NCI-H510A (cell line): ENCODE results near the gene DPYD.
"Not testable (repeated sequence)": the region's sequence is repeated elsewhere in the genome, so short reads cannot be mapped to it uniquely, and the experiment has no call there.

Experiments used
- DNase-seq: peaks from one replicate; lab custom pipeline; 2025; lab: John Stamatoyannopoulos, UW

Gene DPYD

DNA sequence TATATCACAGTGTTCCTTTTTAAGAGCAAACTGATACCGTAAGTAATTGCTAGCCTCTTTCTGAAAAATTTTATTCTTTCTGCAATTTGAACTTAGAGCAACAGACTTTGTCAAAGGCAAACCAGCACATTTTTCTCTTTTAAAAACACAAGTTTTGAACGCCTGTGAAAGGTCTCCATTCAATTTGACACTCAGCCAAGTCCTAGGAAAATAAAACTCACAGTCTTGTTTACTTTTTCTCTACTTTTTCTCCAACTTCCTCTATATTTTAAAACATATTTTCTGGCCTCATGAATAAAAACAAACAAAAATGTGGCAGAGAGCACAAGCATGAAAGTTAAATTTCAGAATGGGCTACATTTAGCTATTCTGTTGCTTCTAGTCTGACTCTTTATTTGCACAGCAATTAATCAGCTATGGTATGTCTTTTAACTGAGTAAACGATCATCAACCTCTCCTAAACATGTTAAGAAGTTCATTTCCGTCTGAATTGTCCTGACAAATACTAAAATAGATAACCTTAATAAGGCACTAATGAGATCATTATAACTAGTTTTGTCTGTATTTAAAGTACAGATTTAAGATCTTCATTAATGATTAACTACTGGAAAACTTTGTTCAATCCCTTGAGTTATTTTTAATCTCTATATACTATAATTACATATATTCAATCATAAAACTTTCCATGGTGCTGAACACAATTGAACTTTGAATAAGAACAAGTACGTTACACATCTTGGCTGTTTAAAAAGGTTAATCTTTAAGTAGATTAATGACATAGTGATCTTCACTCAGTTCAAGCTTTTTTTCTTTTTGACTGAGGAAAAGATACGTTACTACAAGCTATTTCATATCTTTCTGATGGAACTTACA lies 648.7 kb downstream of the DPYD start:
- no peak for DNase-seq

DNA sequence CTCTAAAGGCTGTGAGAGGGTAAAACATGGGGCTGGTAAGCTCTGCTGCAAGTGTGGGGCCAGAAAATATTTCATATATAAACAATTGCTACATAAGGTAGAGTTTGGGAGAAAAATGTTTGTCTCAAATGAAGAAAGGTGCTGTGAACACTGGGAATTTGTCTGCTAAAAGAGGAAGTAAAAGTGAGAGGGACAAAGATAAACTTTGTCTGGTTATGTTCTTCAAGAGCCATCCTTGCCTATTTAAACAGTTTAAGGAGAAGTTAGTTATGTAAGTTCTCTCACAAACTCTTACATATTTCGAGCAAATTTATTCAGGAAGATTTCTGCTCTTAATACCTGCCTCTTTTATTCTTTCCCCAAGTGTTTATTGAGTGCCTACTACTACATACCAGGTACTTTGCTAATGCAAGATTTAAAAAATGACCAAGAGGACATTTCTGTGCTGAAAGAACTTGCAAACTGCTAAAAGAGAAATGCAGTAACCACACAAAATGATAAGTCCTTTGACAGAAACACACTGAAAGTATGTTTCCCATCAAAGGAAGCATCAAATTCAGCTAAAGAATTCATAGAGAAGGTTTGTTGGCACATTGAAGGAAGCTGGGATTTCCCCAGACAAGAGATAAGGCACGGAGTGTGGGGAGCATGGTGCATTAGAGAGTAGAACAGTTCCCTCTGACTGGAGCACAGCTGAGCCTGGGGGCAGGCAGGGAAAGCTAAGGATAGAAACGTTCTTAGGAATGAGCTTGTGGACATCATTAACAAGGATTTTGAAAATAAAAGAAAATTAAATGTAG lies 650.1 kb downstream of the DPYD start:
- no peak for DNase-seq

DNA sequence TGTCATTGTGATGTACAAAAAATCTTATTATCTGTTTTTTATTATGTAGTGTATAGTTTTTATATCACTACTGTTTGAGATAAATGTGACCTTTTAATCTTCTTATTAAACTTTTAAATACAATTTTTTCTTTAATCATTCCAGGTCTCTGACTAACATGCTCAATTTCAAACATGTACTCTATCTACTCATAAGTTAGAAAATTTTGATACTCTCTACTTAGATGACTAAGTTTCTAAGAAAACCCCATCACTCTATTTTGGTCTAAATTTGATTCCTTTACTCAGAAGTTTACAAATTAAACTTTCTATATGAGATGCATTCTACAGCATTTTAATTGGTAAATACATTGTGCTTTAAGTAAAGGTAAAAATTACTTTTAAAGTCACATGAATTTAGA lies 655.2 kb downstream of the DPYD start:
- no peak for DNase-seq

DNA sequence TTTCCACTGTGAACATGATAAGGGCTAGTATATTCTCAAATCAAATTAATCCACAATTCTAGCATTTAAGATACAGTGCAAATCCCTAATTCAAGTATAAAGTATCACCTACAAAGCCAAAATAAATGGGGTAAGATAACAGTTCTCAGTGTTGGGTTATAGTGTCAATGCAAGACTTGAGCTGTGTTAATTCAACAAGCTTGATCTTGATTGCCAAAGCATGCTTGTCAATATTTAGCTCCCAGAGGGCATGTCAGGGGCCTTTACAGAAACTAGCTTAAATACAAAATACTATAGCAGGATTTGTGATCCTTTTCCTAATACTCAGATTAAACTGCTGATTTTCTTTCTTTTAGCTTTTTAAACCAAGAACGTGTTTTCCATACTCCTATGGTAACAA lies 658.0 kb downstream of the DPYD start:
- no peak for DNase-seq

DNA sequence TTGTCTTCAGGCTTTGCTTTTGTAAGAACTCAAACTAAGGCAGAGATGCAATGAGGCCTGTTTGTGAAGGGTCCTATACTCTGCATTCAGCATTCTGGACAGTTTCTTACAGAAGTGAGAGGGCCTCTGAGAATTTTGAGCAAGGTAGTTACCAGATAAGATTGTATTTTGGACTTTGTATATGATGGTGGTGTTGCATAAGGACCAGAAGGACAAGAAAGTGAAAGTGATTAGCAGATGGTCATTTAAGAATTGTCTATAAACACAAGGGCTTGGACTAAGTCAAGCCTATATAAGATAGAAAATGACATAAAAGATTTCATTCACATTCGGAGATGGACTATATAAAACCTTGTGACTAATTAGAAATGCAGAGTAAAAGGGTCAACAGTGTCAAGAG lies 662.2 kb downstream of the DPYD start:
- DNase-seq: no peak

DNA sequence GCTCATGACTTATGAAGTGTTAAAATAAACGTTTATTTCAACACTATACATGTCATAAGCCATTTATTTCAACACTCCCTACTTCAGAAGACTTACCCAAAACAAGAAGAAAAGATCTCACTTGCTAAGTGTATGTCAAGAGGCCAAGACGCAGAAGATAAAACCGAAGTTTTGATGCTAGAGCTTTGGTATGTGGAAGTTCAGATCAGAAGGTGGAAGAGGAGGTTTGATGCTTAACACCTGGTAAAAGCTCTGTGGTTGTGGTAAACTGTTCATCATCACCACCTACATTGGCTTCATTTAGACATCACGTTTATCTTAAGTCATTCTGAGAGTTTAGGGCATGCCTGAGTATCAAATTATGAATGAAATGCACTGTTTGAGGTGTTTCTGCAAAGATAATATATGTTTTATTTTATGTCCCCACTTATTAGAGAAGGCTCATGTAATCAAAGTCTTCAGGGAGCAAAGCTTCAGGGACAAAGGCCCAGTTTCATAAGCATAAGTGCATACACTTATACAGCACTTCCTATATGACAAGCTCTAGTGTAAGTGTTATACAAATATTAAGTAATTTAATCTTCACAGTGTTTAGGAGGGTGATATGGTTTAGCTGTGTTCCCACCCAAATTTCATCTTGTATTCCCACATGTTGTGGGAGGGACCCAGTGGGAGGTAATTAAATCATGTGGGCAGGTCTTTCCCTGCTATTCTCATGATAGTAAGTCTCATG lies 665.9 kb downstream of the DPYD start:
- no peak for DNase-seq

DNA sequence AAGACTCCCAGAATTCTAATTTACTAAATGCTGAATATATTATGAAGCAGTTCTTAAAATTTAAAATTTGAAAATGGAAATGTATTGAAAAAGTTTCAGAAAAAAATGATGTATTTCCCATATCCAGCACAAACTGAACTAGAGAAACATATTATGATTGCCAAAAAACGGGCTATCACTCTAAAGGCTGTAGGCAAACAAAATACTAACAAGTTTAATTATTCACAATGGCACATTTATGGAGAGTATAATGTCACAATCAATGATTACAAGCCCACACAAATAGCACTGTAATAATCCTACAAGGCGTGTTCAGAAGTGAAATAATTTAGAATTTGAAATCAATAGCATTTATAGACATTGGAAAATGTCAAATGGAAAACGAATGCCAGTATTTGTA lies 667.9 kb downstream of the DPYD start:
- DNase-seq: no peak

DNA sequence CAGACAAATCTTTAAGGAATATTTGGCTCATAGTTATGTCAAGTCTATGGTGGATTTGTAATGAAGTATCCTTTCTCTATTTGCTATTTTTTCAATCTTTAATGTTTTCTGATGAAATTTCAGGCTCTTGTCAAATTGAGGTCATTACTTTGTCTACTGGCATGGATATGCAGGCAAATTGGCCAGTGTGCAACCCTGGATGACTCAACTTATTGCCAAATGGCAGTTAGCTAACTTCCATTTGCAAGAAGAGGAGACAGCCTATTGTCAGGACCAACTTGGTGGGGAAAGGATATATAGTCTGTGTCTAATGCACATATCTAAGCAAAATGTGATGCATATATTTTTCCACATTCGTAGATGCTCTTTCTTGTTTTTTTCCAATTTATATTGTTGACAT lies 668.8 kb downstream of the DPYD start:
- DNase-seq: no peak

DNA sequence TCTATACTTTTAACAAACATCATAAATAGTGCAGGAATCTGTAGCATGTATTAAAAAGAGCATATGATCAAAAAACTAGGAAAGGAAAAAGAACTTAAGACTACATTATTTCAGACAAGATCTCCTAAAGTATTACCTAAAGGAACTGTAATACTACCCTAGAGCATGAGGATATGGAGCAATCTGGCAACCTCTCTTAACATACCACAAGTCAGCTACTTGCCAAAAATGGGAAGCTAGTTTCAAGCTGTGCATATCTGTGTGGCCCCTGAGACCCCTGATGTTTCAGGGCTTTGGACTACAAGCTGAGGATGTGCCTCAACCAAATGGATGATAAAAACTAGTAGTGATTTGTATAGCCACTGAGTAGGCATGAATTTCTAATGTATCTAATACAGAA lies 673.6 kb downstream of the DPYD start:
- DNase-seq: no peak

DNA sequence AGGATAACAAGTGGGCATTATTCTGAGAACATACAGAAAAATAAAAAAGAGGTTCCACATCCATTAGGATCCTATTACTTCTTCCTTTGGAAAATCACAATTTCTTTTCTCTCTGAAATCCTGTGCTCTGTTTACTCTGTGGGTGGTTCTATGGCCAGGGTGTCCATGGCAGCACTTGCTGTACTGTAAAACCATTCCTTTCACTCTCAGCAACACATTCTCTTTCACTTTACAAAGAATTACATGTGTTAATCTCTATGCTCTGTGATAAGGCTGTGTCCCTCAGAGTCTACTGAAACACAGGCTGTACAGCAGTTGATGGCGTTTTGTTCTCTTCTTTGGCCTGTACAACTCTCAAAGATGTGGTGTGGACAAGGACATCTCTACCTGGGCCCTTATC lies 675.2 kb downstream of the DPYD start:
- no peak for DNase-seq

DNA sequence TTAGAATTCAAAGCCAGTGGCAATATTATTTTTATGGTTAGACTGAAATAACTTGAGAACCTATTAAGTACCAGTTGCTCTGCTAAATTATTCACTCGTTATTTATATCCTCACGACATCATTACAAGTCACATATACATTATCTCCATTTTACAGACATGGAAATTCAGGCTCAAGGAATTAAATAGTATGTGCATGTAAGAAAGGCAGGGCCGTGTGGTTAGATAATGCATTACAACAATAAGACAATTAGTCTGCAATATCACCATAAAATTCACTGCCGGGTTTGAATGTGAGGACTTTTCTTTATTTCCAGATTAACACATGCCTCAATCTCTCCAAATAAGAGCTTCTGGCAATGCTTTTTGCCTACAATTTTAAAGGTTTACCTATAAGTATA lies 675.8 kb downstream of the DPYD start:
- DNase-seq: no peak

DNA sequence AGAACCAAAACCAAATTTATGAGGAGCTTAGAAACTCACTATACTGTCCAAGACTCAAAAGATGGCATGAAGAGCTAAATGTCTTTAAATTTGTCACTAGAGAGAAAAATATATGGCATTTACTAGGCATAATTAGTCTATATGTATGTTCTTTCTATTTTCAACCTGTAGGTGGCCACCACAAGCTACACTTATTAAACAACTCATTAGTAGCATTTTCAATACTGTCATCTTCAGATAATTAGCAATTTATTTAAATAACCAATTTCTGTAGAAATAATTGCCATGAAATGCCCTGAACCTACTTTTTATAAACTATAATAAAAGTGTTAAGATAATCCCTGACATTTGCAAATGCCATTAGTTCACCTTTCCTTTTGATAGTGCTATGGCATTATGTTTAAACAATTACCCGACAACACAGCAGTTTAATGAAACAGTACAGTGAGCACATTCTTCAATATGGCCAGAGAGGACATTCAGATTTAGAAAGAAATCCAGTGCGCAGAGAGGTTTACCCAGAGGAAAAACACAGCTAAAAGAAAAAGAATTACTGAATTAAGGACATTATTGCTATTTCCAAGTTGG lies 676.8 kb downstream of the DPYD start:
- DNase-seq: no peak

DNA sequence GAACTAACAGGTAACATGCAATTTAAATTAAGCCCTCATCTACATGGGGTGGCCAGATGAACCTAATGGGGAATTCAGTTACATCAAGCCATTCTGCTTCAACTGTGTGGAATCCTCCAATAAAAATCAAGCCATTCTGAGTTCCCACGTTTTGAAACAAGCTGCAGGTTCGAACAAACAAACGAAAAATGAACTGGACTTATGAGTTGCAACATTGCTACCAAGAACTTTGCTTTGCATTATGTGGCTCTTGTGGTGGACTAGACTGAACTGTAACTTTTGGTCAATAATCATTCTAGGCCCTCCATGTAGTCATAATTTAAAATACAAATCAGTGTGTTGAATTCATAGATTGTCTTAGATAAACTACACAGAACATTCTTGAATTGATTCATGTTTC lies 682.0 kb downstream of the DPYD start:
- no peak for DNase-seq

DNA sequence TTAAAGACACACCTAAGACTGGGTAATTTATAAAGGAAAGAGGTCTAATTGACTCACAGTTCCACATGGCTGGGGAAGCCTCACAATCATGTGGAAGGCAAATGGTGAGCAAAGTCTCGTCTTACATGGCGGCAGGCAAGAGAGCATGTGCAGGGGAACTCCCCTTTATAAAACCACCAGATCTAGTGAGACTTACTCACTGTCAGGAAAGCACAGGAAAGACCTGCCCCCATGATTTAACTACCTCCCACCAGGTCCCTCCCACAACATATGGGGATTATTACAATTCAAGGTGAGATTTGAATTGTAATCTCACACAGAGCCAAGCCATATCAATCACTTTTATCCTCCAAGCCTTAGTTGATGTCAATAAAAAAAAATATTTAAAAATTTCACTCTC lies 689.5 kb downstream of the DPYD start:
- DNase-seq: not testable (repeated sequence)

DNA sequence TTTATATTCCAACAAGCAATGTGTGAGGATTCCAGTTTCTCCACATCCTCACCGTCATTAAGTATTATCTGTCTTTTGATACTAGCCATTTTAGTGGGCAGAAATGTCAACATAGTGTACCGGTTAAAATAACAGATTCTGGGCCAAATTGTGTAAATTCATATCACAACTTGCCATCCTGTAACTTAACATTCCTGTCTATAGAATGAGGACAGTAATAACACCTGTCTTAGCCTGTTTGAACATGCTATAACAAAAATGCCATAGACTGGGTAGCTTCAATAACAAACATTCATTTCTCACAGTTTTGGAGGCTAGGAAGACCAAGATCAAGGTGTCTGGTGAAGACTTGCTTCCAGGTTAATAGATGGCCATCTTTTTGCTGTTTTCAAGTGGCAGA lies 708.2 kb downstream of the DPYD start:
- DNase-seq: no peak

DNA sequence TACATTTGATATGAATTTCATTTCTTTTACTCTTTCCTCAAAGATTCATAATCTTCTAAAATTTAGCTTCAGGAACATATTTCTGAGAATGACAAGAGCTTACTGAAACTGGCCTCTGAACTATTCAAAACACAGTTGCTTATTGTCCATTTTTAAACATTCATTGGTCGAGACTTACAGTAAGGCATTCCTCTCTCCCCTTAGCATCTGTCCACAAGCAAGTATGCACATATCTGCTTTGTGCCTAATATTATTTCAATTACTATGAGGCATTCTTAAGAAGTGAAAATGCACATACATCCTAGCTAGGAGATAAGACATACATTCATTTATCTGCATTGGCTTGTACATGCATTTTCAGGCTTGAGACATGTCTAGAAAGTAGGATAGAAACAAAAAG lies 710.5 kb downstream of the DPYD start:
- no peak for DNase-seq

DNA sequence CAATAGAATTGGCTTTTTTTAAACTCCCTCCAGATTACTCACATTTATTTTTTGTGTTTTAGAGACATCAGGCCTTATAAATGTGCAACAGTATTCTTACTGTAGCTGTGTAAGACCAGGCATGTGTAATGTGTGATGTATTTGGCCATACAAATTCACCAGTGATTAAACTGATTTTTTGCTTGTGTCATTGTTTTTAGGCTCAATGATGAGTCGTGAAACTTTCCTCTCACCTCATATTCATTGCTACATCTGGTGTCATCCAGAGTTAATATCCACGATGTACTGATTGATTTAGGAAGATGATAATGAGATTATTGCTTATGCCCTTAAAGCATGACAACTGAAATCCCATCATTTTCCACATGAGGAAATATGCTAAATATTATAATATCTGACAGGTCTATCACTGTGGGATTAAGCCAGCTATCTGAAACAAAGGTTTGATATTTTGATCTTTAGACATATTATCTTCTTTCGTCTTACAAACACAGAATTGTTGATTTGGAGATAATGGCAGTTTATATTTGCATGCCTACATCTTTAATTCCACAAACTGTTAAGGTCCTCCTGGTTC lies 711.4 kb downstream of the DPYD start:
- DNase-seq: no peak

DNA sequence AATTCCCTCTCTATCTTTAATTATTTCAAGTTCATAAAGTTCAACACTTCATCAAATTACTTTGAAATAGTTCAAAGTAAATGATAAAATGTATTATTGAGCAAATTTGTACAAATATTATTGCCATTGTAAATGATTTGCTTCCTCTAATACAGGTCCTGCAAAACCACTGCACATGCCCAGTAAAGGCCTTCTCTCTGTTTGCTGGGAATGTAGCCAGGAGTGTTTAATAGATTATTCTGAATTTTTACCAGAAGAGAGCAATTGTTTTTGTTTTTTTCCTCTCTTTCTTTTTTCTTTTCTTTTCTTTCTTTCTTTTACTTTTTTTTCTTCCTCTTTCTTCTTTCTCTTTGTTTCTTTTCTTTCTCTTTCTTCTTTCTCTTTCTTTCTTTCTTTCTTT lies 713.0 kb downstream of the DPYD start:
- no peak for DNase-seq

DNA sequence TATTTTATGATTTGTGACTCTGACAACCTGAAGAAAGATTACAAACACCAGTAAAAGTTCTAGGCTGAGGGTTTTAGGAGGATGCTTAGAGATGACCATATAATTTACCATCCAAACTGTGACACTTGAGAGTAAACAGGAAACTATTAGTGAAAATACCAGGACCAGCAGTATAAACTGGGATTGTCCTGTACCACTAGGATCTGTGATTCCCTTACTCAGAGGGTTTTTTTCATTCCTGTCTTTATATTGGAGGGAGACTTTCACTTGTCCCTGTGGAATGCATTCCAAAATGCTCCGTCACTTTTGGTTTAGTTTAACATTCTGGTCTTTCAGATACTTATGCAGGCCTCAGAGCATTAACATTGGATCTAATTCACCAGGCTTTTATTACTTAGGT lies 716.4 kb downstream of the DPYD start:
- no peak for DNase-seq

DNA sequence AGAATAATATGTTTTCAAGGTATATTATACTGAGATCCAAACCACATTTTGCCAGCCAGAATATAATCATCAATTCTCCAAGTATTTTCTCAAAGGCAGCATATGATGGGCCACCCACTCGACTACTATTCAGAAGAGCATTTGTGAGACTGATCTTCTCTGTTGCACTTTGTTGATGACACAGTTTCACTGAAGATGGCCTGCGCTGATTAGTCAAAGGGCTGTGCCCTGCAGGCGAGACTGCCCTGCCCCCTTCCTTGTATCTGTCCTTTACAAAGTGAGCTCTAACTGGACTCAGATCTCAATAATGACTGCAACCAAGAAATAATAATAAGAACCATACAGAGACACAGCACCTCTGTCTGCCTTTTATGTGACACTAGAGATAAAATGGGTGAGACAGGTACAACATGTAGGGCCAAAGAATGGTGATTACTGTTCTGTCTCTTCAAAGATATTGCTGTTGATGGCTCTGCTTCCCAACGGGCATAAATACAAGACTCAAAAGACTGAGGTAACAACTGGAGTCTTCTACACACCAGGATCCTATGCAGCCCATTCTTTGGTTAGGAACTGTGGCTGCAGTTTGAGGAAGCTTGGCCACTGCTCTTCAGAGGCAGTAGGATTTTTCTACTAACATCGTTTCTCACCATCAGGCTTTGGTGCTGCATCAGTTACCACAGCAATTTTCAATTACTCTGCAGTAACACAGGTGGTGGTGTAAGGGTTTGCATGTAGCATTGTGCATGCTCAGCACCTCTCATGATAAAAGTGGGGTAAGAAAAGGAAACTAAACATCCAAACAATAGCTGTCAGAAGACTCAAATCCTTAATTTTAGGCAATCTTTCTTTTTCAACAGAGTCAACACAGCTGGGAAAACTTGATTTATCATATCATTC lies 718.1 kb downstream of the DPYD start:
- DNase-seq: no peak

DNA sequence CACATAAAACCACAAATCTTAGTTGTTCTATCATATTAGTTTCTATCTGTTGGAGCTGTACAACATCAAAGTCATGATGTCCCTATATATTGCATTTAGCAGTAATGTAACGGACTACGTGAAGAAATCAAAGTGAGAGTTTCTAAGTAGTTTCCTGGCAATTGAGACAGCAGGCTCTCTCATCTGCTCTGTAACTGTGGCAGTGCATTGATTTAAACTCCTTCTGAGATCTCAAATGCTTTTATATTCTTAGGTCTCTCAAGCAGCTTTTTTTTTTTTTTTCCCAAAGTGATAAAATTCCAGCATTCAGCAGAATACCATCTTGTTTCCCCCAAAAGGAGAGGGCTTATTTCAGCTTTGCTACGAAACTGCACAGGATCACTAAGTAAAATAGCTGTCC lies 719.2 kb downstream of the DPYD start:
- no peak for DNase-seq
